NCI-H2081 (cell line): ENCODE measurements around the gene MBTD1.
A peak's percentile ranks its signal among the peaks of the same experiment; 100 is the strongest.

Experiments
- DNase-seq, 2 experiments: peaks; one replicate each; lab custom pipeline; 2025; lab: John Stamatoyannopoulos, UW

MBTD1 gene

GRCh38 chr17:51147650-51148049 is 112.2 kb downstream of the MBTD1 start:
- DNase-seq = no peak

GRCh38 chr17:51144266-51145022 is 115.4 kb downstream of the MBTD1 start:
- peak; percentile 28 to 64 for DNase-seq

GRCh38 chr17:51142597-51142996 is 117.3 kb downstream of the MBTD1 start:
- DNase-seq = no peak

GRCh38 chr17:51135956-51136355 is 123.9 kb downstream of the MBTD1 start:
- no peak for DNase-seq

- DNase-seq = no peak
Observed at GRCh38 chr17:51133365-51133764, 126.5 kb downstream of the MBTD1 start.

GRCh38 chr17:51132964-51133319 is 126.9 kb downstream of the MBTD1 start:
- DNase-seq = no peak

GRCh38 chr17:51128076-51128475 is 131.8 kb downstream of the MBTD1 start:
- no peak for DNase-seq
